Measurements from ENCODE around the gene RNPEPL1. TPM values are rescaled to one million over a fixed set of nuclear protein-coding genes. Genes with fewer than 3 reads are reported as not detected.

RNPEPL1 gene
- total RNA-seq, 4 donors from 2014 or later, result 57.3 to 135 (median 70.2) TPM

DNA sequence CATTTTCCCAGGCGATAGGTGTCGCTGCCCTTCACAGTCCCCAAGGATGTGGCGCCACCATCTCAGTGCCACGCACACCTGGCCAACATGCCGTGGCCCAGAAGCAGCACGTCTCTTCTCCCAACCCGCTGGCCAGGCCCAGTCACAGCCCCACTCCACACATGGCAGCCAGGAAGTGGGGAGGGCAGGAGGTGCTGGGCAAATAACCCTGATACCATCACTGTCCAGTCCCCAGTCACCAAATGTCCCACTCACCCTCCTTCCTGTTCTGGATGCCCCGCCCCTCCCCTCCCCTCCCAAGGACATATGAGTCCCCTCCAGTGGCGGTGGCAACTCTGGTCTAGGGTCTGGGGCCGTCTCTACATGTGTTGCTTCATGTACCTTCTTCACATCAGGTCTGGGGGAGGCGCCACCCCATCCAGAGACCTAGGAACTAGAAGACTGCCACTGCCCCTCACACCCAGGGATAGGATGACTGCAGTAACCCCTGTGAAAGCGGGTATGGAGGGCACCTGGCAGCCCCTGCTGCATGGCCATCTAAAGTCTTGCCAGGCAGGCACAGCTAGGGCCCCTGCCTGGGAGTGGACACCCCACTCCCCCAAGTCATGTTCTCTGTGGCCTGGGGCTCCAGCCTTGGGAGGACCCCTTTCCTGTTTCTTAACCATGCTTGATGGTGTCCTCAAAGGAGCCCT, 10.9 kb downstream of the RNPEPL1 start:
- Histone ChIP-seq H3K4me1 (peaks cover 20 to 51% (median 32%) of the 10 kb centered on the region in 4 donors), H3K9me3 (peaks cover 0 to 3% (median 0%) of the 10 kb centered on the region in 4 donors), H3K27ac (replicated peaks in 1 of 4) (peak overlapping the region; percentile 27 to 78 (median 46)), H3K27me3 (no peaks in the 10 kb centered on the region), H3K4me3 (no peak overlapping the region), H3K36me3 (peaks cover 34 to 53% (median 47%) of the 10 kb centered on the region in 4 donors)
- TF ChIP-seq POLR2AphosphoS5 (IDR thresholded peaks at IDR 0.05), result peak in 1 of 2 donors; percentile 8
- TF ChIP-seq, protein P1, sequence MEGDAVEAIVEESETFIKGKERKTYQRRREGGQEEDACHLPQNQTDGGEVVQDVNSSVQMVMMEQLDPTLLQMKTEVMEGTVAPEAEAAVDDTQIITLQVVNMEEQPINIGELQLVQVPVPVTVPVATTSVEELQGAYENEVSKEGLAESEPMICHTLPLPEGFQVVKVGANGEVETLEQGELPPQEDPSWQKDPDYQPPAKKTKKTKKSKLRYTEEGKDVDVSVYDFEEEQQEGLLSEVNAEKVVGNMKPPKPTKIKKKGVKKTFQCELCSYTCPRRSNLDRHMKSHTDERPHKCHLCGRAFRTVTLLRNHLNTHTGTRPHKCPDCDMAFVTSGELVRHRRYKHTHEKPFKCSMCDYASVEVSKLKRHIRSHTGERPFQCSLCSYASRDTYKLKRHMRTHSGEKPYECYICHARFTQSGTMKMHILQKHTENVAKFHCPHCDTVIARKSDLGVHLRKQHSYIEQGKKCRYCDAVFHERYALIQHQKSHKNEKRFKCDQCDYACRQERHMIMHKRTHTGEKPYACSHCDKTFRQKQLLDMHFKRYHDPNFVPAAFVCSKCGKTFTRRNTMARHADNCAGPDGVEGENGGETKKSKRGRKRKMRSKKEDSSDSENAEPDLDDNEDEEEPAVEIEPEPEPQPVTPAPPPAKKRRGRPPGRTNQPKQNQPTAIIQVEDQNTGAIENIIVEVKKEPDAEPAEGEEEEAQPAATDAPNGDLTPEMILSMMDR (IDR thresholded peaks at IDR 0.05), result no peak
- no peak for TF ChIP-seq POLR2A (IDR thresholded peaks at IDR 0.05; ENCODE audit: low read depth)
- TF ChIP-seq EP300 (IDR thresholded peaks at IDR 0.05), result no peak
- 94% methylated on average over 9 of the region's 12 CpGs for WGBS
- no peak for DNase-seq (ENCODE audit: extremely low spot score)
- intact Hi-C loops (cut with DNase I), result no loop called here

DNA sequence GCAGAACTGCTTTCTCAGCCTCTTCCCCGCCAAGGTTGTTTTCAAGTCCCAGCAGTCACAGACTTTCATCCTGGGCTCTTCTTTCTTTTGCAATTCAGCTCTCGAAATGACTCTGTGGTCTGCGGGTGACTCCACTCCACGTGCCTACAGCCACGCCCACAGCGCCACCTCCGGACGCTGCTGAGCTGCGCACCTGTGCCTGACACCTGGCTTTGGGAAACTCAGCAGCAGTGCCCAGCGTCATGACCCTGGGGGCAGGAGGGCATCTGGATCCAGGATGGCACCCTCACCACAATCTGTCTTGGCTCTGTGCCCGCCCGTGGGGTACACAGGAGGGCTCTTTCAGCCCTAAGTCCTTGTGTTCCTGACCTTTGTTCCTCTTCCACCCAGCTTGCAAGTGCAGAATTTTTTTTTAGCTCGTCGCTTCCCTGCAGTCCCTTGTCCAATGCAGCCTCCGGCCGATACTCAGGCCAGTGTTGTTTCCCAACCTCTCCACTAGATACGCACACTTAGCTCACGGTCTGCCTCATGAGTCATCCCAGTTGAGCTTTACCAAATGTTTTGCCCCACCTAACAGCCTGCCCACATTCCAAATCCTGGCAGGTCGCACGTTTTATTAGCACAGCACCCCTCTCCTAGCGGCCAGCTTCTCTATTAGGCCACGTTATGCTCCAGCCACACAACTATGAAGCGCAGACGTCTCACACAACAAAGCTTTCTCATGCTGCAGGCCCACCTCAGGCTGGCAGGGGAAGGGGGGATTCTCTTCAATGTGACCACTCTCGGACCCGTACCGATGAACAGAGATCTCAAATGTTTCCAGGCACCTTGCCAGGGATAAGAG, 11.7 kb downstream of the RNPEPL1 start:
- no peak for DNase-seq (ENCODE audit: extremely low spot score)

DNA sequence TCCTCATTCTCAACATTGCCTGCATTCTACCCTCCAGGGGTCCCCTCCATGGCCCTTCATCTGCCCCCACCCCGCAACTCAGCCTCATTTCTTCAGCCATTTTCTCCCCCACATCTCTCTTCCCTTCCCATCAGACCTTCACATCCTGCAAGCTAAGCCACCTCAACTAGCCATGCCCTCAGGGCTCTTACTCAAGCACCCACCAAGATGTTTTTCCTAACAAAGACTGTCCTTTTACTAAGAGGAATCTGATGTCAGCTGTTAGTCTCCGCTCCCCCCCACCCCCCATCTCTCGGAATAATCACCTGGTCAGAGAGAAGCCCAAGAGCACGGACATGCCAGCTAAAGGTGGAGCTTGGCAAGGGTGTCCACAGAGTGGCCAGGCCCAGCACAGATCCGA, 13.5 kb downstream of the RNPEPL1 start:
- H3K4me1 ChIP-seq, result peaks cover 35 to 68% (median 49%) of the 10 kb centered on the region in 4 donors
- DNase-seq (ENCODE audit: extremely low spot score), result no peak
- TF ChIP-seq POLR2AphosphoS5 (IDR thresholded peaks at IDR 0.05) (no peak), POLR2A (IDR thresholded peaks at IDR 0.05; ENCODE audit: low read depth) (no peak), EP300 (IDR thresholded peaks at IDR 0.05) (no peak)
- TF ChIP-seq, protein P1 (IDR thresholded peaks at IDR 0.05), result no peak
- 93% methylated on average over 5 of the region's 5 CpGs for WGBS
- H3K27ac ChIP-seq (replicated peaks in 1 of 4), result no peak overlapping the region
- no peak overlapping the region for H3K4me3 ChIP-seq
- H3K9me3 ChIP-seq, result peaks cover 0 to 3% (median 0%) of the 10 kb centered on the region in 4 donors
- H3K27me3 ChIP-seq, result no peaks in the 10 kb centered on the region
- peaks cover 13 to 27% (median 21%) of the 10 kb centered on the region in 4 donors for H3K36me3 ChIP-seq
- intact Hi-C loops (cut with DNase I), result no loop called here

More for the DNA sequence above, 11.7 kb downstream of the RNPEPL1 start:
- peaks cover 26 to 45% (median 39%) of the 10 kb centered on the region in 4 donors for H3K36me3 ChIP-seq
- TF ChIP-seq POLR2AphosphoS5 (IDR thresholded peaks at IDR 0.05) (peak; percentile 11 to 63), EP300 (IDR thresholded peaks at IDR 0.05) (no peak)
- peak overlapping the region; percentile 40 to 78 (median 57) for H3K27ac ChIP-seq (replicated peaks in 1 of 4)
- H3K4me1 ChIP-seq, result peaks cover 27 to 58% (median 40%) of the 10 kb centered on the region in 4 donors
- H3K27me3 ChIP-seq, result no peaks in the 10 kb centered on the region
- WGBS, result 50% methylated on average over 24 of the region's 27 CpGs
- H3K4me3 ChIP-seq, result no peak overlapping the region
- intact Hi-C loops (cut with DNase I), result no loop called here
- peaks cover 0 to 3% (median 0%) of the 10 kb centered on the region in 4 donors for H3K9me3 ChIP-seq

DNA sequence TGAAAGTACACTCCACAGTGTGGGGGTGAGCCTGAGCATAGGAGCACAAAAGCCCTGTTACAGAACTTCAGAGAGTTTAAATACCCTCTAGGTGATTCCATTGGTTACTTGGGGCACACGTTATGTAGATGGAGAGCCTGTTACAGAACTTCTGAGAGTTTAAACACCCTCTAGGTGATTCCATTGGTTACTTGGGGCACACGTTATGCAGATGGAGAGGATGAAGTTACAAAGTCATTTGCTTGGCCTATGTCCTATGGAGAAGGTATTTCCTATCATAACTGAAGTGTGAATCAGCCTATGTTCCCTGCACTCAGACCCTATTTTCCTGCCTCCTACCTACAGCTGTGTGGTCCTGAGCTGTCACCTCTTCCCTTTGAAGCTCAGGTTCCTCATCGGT, 14.5 kb downstream of the RNPEPL1 start:
- H3K4me3 ChIP-seq, result no peak overlapping the region
- H3K36me3 ChIP-seq, result peaks cover 3 to 17% (median 11%) of the 10 kb centered on the region in 4 donors
- no peak overlapping the region for H3K27ac ChIP-seq (replicated peaks in 1 of 4)
- intact Hi-C loops (cut with DNase I), result no loop called here
- no peak for DNase-seq (ENCODE audit: extremely low spot score)
- TF ChIP-seq EP300 (IDR thresholded peaks at IDR 0.05) (no peak), POLR2AphosphoS5 (IDR thresholded peaks at IDR 0.05) (no peak), POLR2A (IDR thresholded peaks at IDR 0.05; ENCODE audit: low read depth) (no peak)
- TF ChIP-seq, protein P1 (IDR thresholded peaks at IDR 0.05), result no peak
- H3K27me3 ChIP-seq, result no peaks in the 10 kb centered on the region
- 81% methylated on average over 3 of the region's 3 CpGs for WGBS
- H3K9me3 ChIP-seq, result peaks cover 0 to 3% (median 0%) of the 10 kb centered on the region in 4 donors
- H3K4me1 ChIP-seq, result peaks cover 41 to 73% (median 56%) of the 10 kb centered on the region in 4 donors

DNA sequence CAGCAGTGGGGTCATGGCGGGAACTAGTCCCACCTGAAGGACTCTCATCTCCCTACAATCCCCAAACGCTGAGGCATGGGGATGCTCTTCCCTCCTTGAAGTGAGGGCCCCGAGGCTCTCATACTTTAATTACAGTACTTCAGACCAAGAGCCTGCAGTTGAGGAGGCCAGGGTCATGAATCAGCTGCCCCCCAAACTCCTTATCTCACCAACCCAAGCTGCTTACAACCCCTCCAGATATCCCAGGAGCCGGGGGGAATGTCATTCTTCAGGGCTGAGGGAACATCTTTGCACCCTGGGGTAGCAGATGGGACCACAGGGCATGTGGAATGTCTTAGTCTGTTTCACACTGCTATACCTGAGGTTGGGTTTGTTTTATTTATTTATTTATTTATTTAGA, 15.5 kb downstream of the RNPEPL1 start:
- Histone ChIP-seq H3K36me3 (peaks cover 0 to 7% (median 2%) of the 10 kb centered on the region in 4 donors), H3K27me3 (no peaks in the 10 kb centered on the region), H3K4me3 (no peak overlapping the region), H3K27ac (replicated peaks in 1 of 4) (no peak overlapping the region), H3K9me3 (peaks cover 0 to 3% (median 0%) of the 10 kb centered on the region in 4 donors), H3K4me1 (peaks cover 42 to 73% (median 57%) of the 10 kb centered on the region in 4 donors)
- intact Hi-C loops (cut with DNase I), result no loop called here
- 96% methylated on average over 4 of the region's 4 CpGs for WGBS
- DNase-seq (ENCODE audit: extremely low spot score), result no peak
- TF ChIP-seq, protein P1 (IDR thresholded peaks at IDR 0.05), result no peak
- TF ChIP-seq EP300 (IDR thresholded peaks at IDR 0.05), result no peak
- TF ChIP-seq POLR2AphosphoS5 (IDR thresholded peaks at IDR 0.05), result no peak
- TF ChIP-seq POLR2A (IDR thresholded peaks at IDR 0.05; ENCODE audit: low read depth), result no peak
